HepG2 (cell line): ENCODE data around the gene LRRC17. TPM values are rescaled to one million over a fixed set of nuclear protein-coding genes. Genes with fewer than 3 reads are reported as not detected.

Experiments used
- ATAC-seq: fragments of 200-7000 bp; cut with Tn5 transposase; 3 replicates; pipeline ENCODE4 v1.9.1; 2020; ENCODE audit warnings: mild to moderate bottlenecking, moderate library complexity
- BruUV-seq: library from RNA; stranded (reverse); fragments of 400-500 nt; replicated peaks from 2 replicates; lab custom pipeline; 2021; lab: Mats Ljungman, UMichigan
- CTCF ChIA-PET: fragments of 300-600 bp; formaldehyde crosslinking; extraction: SDS; loops from one replicate; lab custom pipeline; 2021; ENCODE audit warnings: low total read pairs, inconsistent platforms, low intra/inter-chr PET ratio; lab: Yijun Ruan, JAX
- POLR2A ChIA-PET: fragments of 350-600 bp; sonication (Branson Sonifier 250); formaldehyde crosslinking; loops from one replicate; lab custom pipeline; 2020; ENCODE audit warnings: antibody characterized with exemption, inconsistent platforms; lab: Yijun Ruan, JAX
- DNase-seq: peaks from one replicate; pipeline ENCODE4 v3.0.0-alpha.2; 2015; ENCODE audit warnings: low spot score
- FAIRE-seq: peaks from 3 replicates; lab custom pipeline; 2011; peaks lifted over from hg19 to GRCh38; lab: Jason Lieb, UNC
- H2AFZ ChIP-seq: one replicate; pipeline ENCODE4 v1.6.1; 2011; ENCODE audit warnings: low read length, inconsistent platforms
- H3K27ac ChIP-seq: fragments of 300-600 bp; 3 replicates; pipeline ENCODE4 v1.8.0; 2011; ENCODE audit warnings: mixed run types, mild to moderate bottlenecking, mixed read lengths, low read length, inconsistent platforms; ENCODE audit not compliant: insufficient read depth; ENCODE audit errors: extremely low read length
- H3K27me3 ChIP-seq, 2 experiments: fragments of 200-600 bp in 1 of 2; 2 replicates in 1 of 2; 3 replicates in 1 of 2; pipeline versions ENCODE4 v1.6.0 to v1.8.0; 2011; ENCODE audit warnings: low read length in 2 of 2, mild to moderate bottlenecking in 2 of 2, moderate library complexity in 2 of 2, inconsistent platforms in 1 of 2; ENCODE audit not compliant: insufficient read depth in 2 of 2, control insufficient read depth in 1 of 2
- H3K36me3 ChIP-seq, 2 experiments: fragments of 200-600 bp in 1 of 2; replicated peaks in 1 of 2; 2 replicates in 1 of 2; 3 replicates in 1 of 2; pipeline versions ENCODE4 v1.5.1 to v1.8.0; 2011; ENCODE audit warnings: low read length in 2 of 2, inconsistent platforms in 1 of 2; ENCODE audit not compliant: insufficient read depth in 2 of 2, control insufficient read depth in 1 of 2
- H3K4me1 ChIP-seq: 2 replicates; pipeline ENCODE4 v1.5.1; 2012; ENCODE audit warnings: low read length, inconsistent platforms; ENCODE audit not compliant: insufficient read depth
- H3K4me2 ChIP-seq: 2 replicates; pipeline ENCODE4 v1.6.0; 2011; ENCODE audit warnings: low read depth, low read length, inconsistent platforms
- H3K4me3 ChIP-seq, 3 experiments: fragments of 200-600 bp in 1 of 3; sonication (generic), shearing (Covaris generic) in 1 of 3; replicated peaks in 1 of 3; 2 replicates each; pipeline ENCODE4 v1.5.1; 2011 to 2016; ENCODE audit warnings: low read length in 3 of 3, inconsistent platforms in 2 of 3, low read depth in 2 of 3, mild to moderate bottlenecking in 2 of 3, control low read depth in 1 of 3, mixed read lengths in 1 of 3; ENCODE audit not compliant: insufficient read depth in 1 of 3
- H3K79me2 ChIP-seq: one replicate; pipeline ENCODE4 v1.6.1; 2011; ENCODE audit warnings: low read length, inconsistent platforms; ENCODE audit not compliant: insufficient read depth
- H3K9ac ChIP-seq: 2 replicates; pipeline ENCODE4 v1.6.0; 2011; ENCODE audit warnings: mild to moderate bottlenecking, low read depth, low read length, inconsistent platforms; ENCODE audit not compliant: insufficient read depth
- H3K9me3 ChIP-seq: 2 replicates; pipeline ENCODE4 v1.5.1; 2012; ENCODE audit warnings: mild to moderate bottlenecking, low read length
- H4K20me1 ChIP-seq: 2 replicates; pipeline ENCODE4 v1.6.0; 2011; ENCODE audit warnings: inconsistent platforms, mild to moderate bottlenecking, low read length, moderate library complexity; ENCODE audit not compliant: insufficient read depth
- NFE2L1 ChIP-seq: sonication (generic); formaldehyde crosslinking; IDR thresholded peaks from 2 replicates; pipeline ENCODE4 v1.4.0; 2020; ENCODE audit warnings: missing genetic modification reagents, mild to moderate bottlenecking, borderline replicate concordance
- TBX3 ChIP-seq: fragments of 450-650 bp; IDR thresholded peaks from 2 replicates; pipeline ENCODE4 v1.6.1; 2017; ENCODE audit warnings: antibody characterized with exemption, mild to moderate bottlenecking, inconsistent platforms, borderline replicate concordance
- ZBTB38 ChIP-seq: sonication (generic); formaldehyde crosslinking; IDR thresholded peaks from 2 replicates; pipeline ENCODE4 v1.5.1; 2020; ENCODE audit warnings: mild to moderate bottlenecking, missing genetic modification reagents
- ZFP82 ChIP-seq: sonication (generic); formaldehyde crosslinking; IDR thresholded peaks from 2 replicates; pipeline ENCODE4 v1.5.1; 2020; ENCODE audit warnings: mild to moderate bottlenecking, missing genetic modification reagents, borderline replicate concordance
- ZFY ChIP-seq: sonication (generic); formaldehyde crosslinking; IDR thresholded peaks from 2 replicates; pipeline ENCODE4 v1.4.0; 2020; ENCODE audit warnings: missing genetic modification reagents
- ZNF124 ChIP-seq: sonication (generic); formaldehyde crosslinking; IDR thresholded peaks from 2 replicates; pipeline ENCODE4 v1.4.0; 2020; ENCODE audit warnings: missing genetic modification reagents
- ZNF207 ChIP-seq: fragments of 450-650 bp; IDR thresholded peaks from 2 replicates; pipeline ENCODE4 v1.6.1; 2016; ENCODE audit warnings: antibody characterized with exemption, borderline replicate concordance
- ZNF24 ChIP-seq: fragments of 450-650 bp; IDR thresholded peaks from 2 replicates; pipeline ENCODE4 v1.6.1; 2017; ENCODE audit warnings: antibody characterized with exemption, mild to moderate bottlenecking
- ZNF598 ChIP-seq: sonication (generic); formaldehyde crosslinking; IDR thresholded peaks from 2 replicates; pipeline ENCODE4 v1.5.1; 2020; ENCODE audit warnings: mild to moderate bottlenecking, missing genetic modification reagents, borderline replicate concordance
- ZNF607 ChIP-seq: sonication (generic); formaldehyde crosslinking; IDR thresholded peaks from 2 replicates; pipeline ENCODE4 v1.5.1; 2020; ENCODE audit warnings: missing genetic modification reagents, mild to moderate bottlenecking, borderline replicate concordance
- ZUFSP ChIP-seq: sonication (generic); formaldehyde crosslinking; IDR thresholded peaks from 2 replicates; pipeline ENCODE4 v1.9.0; 2021; ENCODE audit warnings: missing genetic modification reagents, mild to moderate bottlenecking, borderline replicate concordance
- WGBS: methylation state at CpG from one replicate; pipeline ENCODE4 v1.1.6; 2017; ENCODE audit warnings: low lambda C conversion rate; 5-methylcytosine and 5-hydroxymethylcytosine counted together
- in situ Hi-C: cut with HindIII; loops from 2 replicates; pipeline ENCODE4 v1.10.0; 2017; ENCODE audit warnings: low pct_unique_long_range_greater_than_20kb; ENCODE audit not compliant: extremely low pct_ligation_motif_present
- intact Hi-C: fragments of 100-400 bp; cut with micrococcal nuclease; formaldehyde crosslinking; loops from one replicate; pipeline ENCODE4 v1.10.0; 2022; ENCODE audit not compliant: unreplicated experiment
- polyA plus RNA-seq, 8 experiments: library from polyadenylated mRNA; depleted of rRNA in 3 of 8; stranded (reverse) in 7 of 8; unstranded in 1 of 8; fragments of >200 nt; fragmentation: Illumina TruSeq in 4 of 8; extraction: Trizol in 4 of 8; gene quantifications; 2 replicates each; pipeline versions ENCODE4 v1.2.1 to v1.2.3, GENCODE V29; 2011 to 2016; ENCODE audit warnings: low read depth in 4 of 8, missing spikeins in 1 of 8, mixed read lengths in 1 of 8; ENCODE audit not compliant: insufficient read depth in 1 of 8
- total RNA-seq, 5 experiments: library from RNA; depleted of rRNA; stranded (reverse); fragments of >200 nt; fragmentation: Illumina TruSeq; extraction: Trizol; gene quantifications; 2 replicates each; pipeline ENCODE4 v1.2.3, GENCODE V29; 2016; ENCODE audit warnings: low read depth in 1 of 5

Gene LRRC17
- total and polyA plus RNA-seq, 2 of the 13 experiments (the other 11 are each of a cell fraction or from before 2014, with no cell fraction given) = 0.20 to 0.66 TPM

- no peak for TF ChIP-seq ZUFSP (CRISPR knock-in tag)
Observed at GRCh38 chr7:102912742-102913141, at the start of gene LRRC17 (continued).

GRCh38 chr7:102864958-102865357 is 47.8 kb upstream of the LRRC17 start:
- Histone ChIP-seq H3K9ac (no peak overlapping the region), H3K4me3 (no peak overlapping the region), H3K9me3 (no peaks in the 10 kb centered on the region), H3K27ac (no peak overlapping the region), H3K27me3 (no peaks in the 10 kb centered on the region), H3K4me2 (no peak overlapping the region), H3K4me1 (peaks cover 31% of the 10 kb centered on the region), H2AFZ (no peak overlapping the region), H4K20me1 (no peaks in the 10 kb centered on the region), H3K79me2 (no peaks in the 10 kb centered on the region), H3K36me3 (no peaks in the 10 kb centered on the region)
- intact Hi-C loops = no loop called here
- WGBS = 70% methylated on average over 2 of the region's 2 CpGs
- no peak for ATAC-seq
- POLR2A ChIA-PET = no interaction called here
- no TSS peak for BruUV-seq
- CTCF ChIA-PET = no interaction called here
- FAIRE-seq = no peak
- DNase-seq = no peak
- in situ Hi-C loops = no loop called here
- TF ChIP-seq ZNF24 = no peak
- TF ChIP-seq, all 625 proteins: peak for 0

- TF ChIP-seq TBX3 (no peak), ZNF124 (CRISPR knock-in tag) (no peak), ZNF607 (CRISPR knock-in tag) (no peak), ZBTB38 (CRISPR knock-in tag) (no peak), NFE2L1 (CRISPR knock-in tag) (no peak), ZNF207 (no peak), ZNF598 (CRISPR knock-in tag) (no peak), ZFY (CRISPR knock-in tag) (no peak), ZFP82 (CRISPR knock-in tag) (no peak)
- POLR2A ChIA-PET = no interaction called here
- no peaks in the 10 kb centered on the region for H3K79me2 ChIP-seq
- H3K27me3 ChIP-seq = no peaks in the 10 kb centered on the region
- intact Hi-C loops = no loop called here
- no peaks in the 10 kb centered on the region for H3K9me3 ChIP-seq
- 100% methylated on average over 3 of the region's 3 CpGs for WGBS
- no peak for DNase-seq
- no peaks in the 10 kb centered on the region for H4K20me1 ChIP-seq
- no peak for FAIRE-seq
- no TSS peak for BruUV-seq
- no peak for ATAC-seq
- no peak overlapping the region for H3K9ac ChIP-seq
- in situ Hi-C loops = no loop called here
- no peak overlapping the region for H3K4me2 ChIP-seq
- peaks cover 25% of the 10 kb centered on the region for H3K4me1 ChIP-seq
- H3K4me3 ChIP-seq = no peak overlapping the region
- no peak overlapping the region for H3K27ac ChIP-seq
- H2AFZ ChIP-seq = no peak overlapping the region
- no peaks in the 10 kb centered on the region for H3K36me3 ChIP-seq
- CTCF ChIA-PET = no interaction called here
Observed at GRCh38 chr7:102866535-102867215, 46.1 kb upstream of the LRRC17 start.
